Stomach (tissue), 9 donors: ENCODE measurements around the gene RASA3. TPM values are rescaled to one million over a fixed set of nuclear protein-coding genes. Genes with fewer than 3 reads are reported as not detected.
A peak's percentile ranks its signal among the peaks of the same experiment; 100 is the strongest.

Experiments used
- DNase-seq, 2 donors: peaks; one replicate each; pipeline versions ENCODE4 v3.0.0 to v3.0.0-alpha.2; 2013 to 2019
- H3K27ac ChIP-seq, 5 donors: fragments of 200-600 bp in 4 of 5; sonication (generic) in 4 of 5; one replicate each; pipeline ENCODE4 v1.5.1; 2013 to 2019; ENCODE audit warnings: mild to moderate bottlenecking in 1 of 5, moderate library complexity in 1 of 5
- H3K27me3 ChIP-seq, 3 donors: fragments of 200-600 bp; sonication (generic); one replicate each; pipeline ENCODE4 v1.5.1; 2017 to 2019; ENCODE audit warnings: mixed run types in 1 of 3
- H3K36me3 ChIP-seq, 4 donors: fragments of 200-600 bp; sonication (generic); 1 replicate in 3 of 4; 2 replicates in 1 of 4; pipeline ENCODE4 v1.5.1; 2016 to 2019
- H3K4me1 ChIP-seq, 4 donors: fragments of 200-600 bp; sonication (generic); one replicate each; pipeline ENCODE4 v1.5.1; 2016 to 2019
- H3K4me3 ChIP-seq, 4 donors: fragments of 200-600 bp; sonication (generic) in 3 of 4; one replicate each; pipeline ENCODE4 v1.5.1; 2016 to 2019; ENCODE audit warnings: mild to moderate bottlenecking in 1 of 4
- H3K9me3 ChIP-seq, 4 donors: fragments of 200-600 bp; sonication (generic); one replicate each; pipeline ENCODE4 v1.5.1; 2016 to 2019
- CTCF ChIP-seq, 7 experiments: fragments of 450-650 bp in 4 of 7; fragments of 200-600 bp in 3 of 7; sonication (generic) in 3 of 7; IDR thresholded peaks; one replicate each; pipeline ENCODE4 v1.5.1; 2016 to 2019; ENCODE audit warnings: antibody characterized with exemption in 7 of 7, control low read depth in 2 of 7, mild to moderate bottlenecking in 1 of 7
- EP300 ChIP-seq: sonication (generic); formaldehyde crosslinking; IDR thresholded peaks from one replicate; pipeline ENCODE4 v1.6.1; 2017; ENCODE audit warnings: antibody characterized with exemption
- POLR2A ChIP-seq, 4 donors: fragments of 450-650 bp; IDR thresholded peaks; one replicate each; pipeline ENCODE4 v1.6.1; 2016; ENCODE audit warnings: antibody characterized with exemption in 4 of 4, control low read depth in 2 of 4, mild to moderate bottlenecking in 1 of 4, moderate library complexity in 1 of 4
- POLR2AphosphoS5 ChIP-seq, 3 donors: sonication (generic); formaldehyde crosslinking; IDR thresholded peaks; one replicate each; pipeline ENCODE4 v1.6.1; 2016; ENCODE audit warnings: antibody characterized with exemption in 3 of 3
- WGBS, 5 donors: extraction: QIAGEN DNeasy Blood & Tissue Kit in 3 of 5; methylation state at CpG; one replicate each; pipeline versions ENCODE4 v1.1.5 to v1.1.7; 2013 to 2018; 5-methylcytosine and 5-hydroxymethylcytosine counted together
- intact Hi-C: fragments of 100-400 bp; cut with DNase I; formaldehyde crosslinking; loops from one replicate; pipeline ENCODE4 v1.15.1; 2023; ENCODE audit warnings: low total_unique reads
- polyA plus RNA-seq, 3 donors: library from polyadenylated mRNA; stranded (reverse); fragments of 200-250 nt; gene quantifications; one replicate each; pipeline ENCODE4 v1.2.3, GENCODE V29; 2013
- total RNA-seq, 5 donors: library from RNA; depleted of rRNA; stranded (reverse); fragments of >200 nt; gene quantifications; one replicate each; pipeline versions ENCODE4 v1.1.0 to v1.2.3, GENCODE V29; 2014 to 2016
- donor health status: healthy with polysubstance abuse.
- donor health status: Bipolar disorder and iron deficiency.
- donor health status: healthy.

The RASA3 gene
- total and polyA plus RNA-seq, 8 donors = 3.7 to 22.3 (median 7.9) TPM

GRCh38 chr13:114123876-114124275 is 8.5 kb downstream of the RASA3 start:
- WGBS, 5 donors = 90 to 94% (median 91%) methylated on average over 14 of the region's 14 CpGs
- Histone ChIP-seq H3K27ac (peak overlapping the region in 2 of 5 donors; percentile 8 to 34), H3K9me3 (no peaks in the 10 kb centered on the region), H3K36me3 (no peaks in the 10 kb centered on the region), H3K4me1 (peaks cover 13 to 66% (median 33%) of the 10 kb centered on the region in 4 donors), H3K4me3 (no peak overlapping the region), H3K27me3 (no peaks in the 10 kb centered on the region)
- DNase-seq = no peak
- intact Hi-C loops = loop anchor here (10.0 kb wide), 1 partner anchor 59 kb away; no protein-coding TSS in a partner anchor
- TF ChIP-seq POLR2A (IDR thresholded peaks at IDR 0.05) (no peak), CTCF (IDR thresholded peaks at IDR 0.05) (no peak), POLR2AphosphoS5 (IDR thresholded peaks at IDR 0.05) (no peak), EP300 (no peak)

- intact Hi-C loops = loop anchor here (10.0 kb wide), 1 partner anchor 59 kb away; no protein-coding TSS in a partner anchor
- no peak overlapping the region for H3K4me3 ChIP-seq
- TF ChIP-seq EP300 (no peak), CTCF (IDR thresholded peaks at IDR 0.05) (no peak), POLR2A (IDR thresholded peaks at IDR 0.05) (no peak), POLR2AphosphoS5 (IDR thresholded peaks at IDR 0.05) (no peak)
- H3K36me3 ChIP-seq = no peaks in the 10 kb centered on the region
- H3K27ac ChIP-seq = peak overlapping the region in 2 of 5 donors; percentile 8 to 34
- no peaks in the 10 kb centered on the region for H3K27me3 ChIP-seq
- WGBS, 5 donors = 83 to 90% (median 87%) methylated on average over 13 to 17 of the region's 17 CpGs
- no peaks in the 10 kb centered on the region for H3K9me3 ChIP-seq
- DNase-seq = no peak
- H3K4me1 ChIP-seq = peaks cover 12 to 66% (median 33%) of the 10 kb centered on the region in 4 donors
Observed at GRCh38 chr13:114123448-114123847, 9.0 kb downstream of the RASA3 start.

GRCh38 chr13:114122591-114123211 is 9.7 kb downstream of the RASA3 start:
- Histone ChIP-seq H3K27me3 (no peaks in the 10 kb centered on the region), H3K36me3 (no peaks in the 10 kb centered on the region), H3K4me1 (peaks cover 5 to 63% (median 31%) of the 10 kb centered on the region in 4 donors), H3K4me3 (no peak overlapping the region), H3K9me3 (no peaks in the 10 kb centered on the region), H3K27ac (peak overlapping the region in 3 of 5 donors; percentile 8 to 69 (median 34))
- no peak for TF ChIP-seq POLR2AphosphoS5 (IDR thresholded peaks at IDR 0.05)
- no peak for TF ChIP-seq CTCF (IDR thresholded peaks at IDR 0.05)
- TF ChIP-seq EP300 = no peak
- TF ChIP-seq POLR2A (IDR thresholded peaks at IDR 0.05) = no peak
- 77 to 90% (median 89%) methylated on average over 23 to 26 of the region's 26 CpGs for whole genome bisulfite sequencing, 5 donors
- DNase-seq = no peak
- intact Hi-C loops = loop anchor here (10.0 kb wide), 1 partner anchor 58 kb away; no protein-coding TSS in a partner anchor

GRCh38 chr13:114122127-114122511 is 10.3 kb downstream of the RASA3 start:
- no peak overlapping the region for H3K4me3 ChIP-seq
- intact Hi-C loops = loop anchor here (10.0 kb wide), 1 partner anchor 57 kb away; no protein-coding TSS in a partner anchor
- no peak for TF ChIP-seq CTCF (IDR thresholded peaks at IDR 0.05)
- no peak for TF ChIP-seq POLR2A (IDR thresholded peaks at IDR 0.05)
- TF ChIP-seq POLR2AphosphoS5 (IDR thresholded peaks at IDR 0.05) = no peak
- no peak for TF ChIP-seq EP300
- H3K36me3 ChIP-seq = no peaks in the 10 kb centered on the region
- peaks cover 4 to 58% (median 28%) of the 10 kb centered on the region in 4 donors for H3K4me1 ChIP-seq
- H3K27me3 ChIP-seq = no peaks in the 10 kb centered on the region
- WGBS, 5 donors = 70 to 77% (median 74%) methylated on average over 11 of the region's 11 CpGs
- no peaks in the 10 kb centered on the region for H3K9me3 ChIP-seq
- DNase-seq = peak in 1 of 2 donors; percentile 58
- H3K27ac ChIP-seq = peak overlapping the region in 3 of 5 donors; percentile 34 to 71 (median 69)
